Tongue (tissue), 2 donors: ENCODE measurements around the gene ATAD3A. TPM values are rescaled to one million over a fixed set of nuclear protein-coding genes. Genes with fewer than 3 reads are reported as not detected.
"Not testable (repeated sequence)": the region's sequence is repeated elsewhere in the genome, so short reads cannot be mapped to it uniquely, and the experiment has no call there.

ENCODE experiments used
- DNase-seq: peaks from one replicate; pipeline ENCODE4 v3.0.0-alpha.2; 2015
- total RNA-seq: library from RNA; depleted of rRNA; stranded (reverse); fragments of >200 nt; gene quantifications from one replicate; pipeline ENCODE4 v1.2.3, GENCODE V29; 2014

ATAD3A gene
- total RNA-seq, 1 donor from 2014 or later = 21.3 TPM

DNA sequence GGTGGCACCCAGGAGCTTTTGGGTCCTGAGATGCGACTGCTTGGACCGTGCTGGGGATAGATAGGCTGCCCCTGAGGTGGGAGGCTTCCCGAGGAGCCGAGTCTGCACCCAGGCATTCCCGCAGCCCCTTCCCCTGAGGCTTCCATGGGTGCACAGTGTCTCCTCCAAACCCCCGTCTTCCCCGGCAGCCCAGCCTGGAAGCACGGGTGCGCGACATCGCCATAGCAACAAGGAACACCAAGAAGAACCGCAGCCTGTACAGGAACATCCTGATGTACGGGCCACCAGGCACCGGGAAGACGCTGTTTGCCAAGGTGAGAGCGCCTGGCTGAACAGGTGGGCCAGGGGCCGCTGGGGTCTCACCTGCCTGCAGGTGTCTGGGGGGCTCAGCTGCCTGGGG is 11.7 kb downstream of the ATAD3A start:
- DNase-seq = not testable (repeated sequence)

DNA sequence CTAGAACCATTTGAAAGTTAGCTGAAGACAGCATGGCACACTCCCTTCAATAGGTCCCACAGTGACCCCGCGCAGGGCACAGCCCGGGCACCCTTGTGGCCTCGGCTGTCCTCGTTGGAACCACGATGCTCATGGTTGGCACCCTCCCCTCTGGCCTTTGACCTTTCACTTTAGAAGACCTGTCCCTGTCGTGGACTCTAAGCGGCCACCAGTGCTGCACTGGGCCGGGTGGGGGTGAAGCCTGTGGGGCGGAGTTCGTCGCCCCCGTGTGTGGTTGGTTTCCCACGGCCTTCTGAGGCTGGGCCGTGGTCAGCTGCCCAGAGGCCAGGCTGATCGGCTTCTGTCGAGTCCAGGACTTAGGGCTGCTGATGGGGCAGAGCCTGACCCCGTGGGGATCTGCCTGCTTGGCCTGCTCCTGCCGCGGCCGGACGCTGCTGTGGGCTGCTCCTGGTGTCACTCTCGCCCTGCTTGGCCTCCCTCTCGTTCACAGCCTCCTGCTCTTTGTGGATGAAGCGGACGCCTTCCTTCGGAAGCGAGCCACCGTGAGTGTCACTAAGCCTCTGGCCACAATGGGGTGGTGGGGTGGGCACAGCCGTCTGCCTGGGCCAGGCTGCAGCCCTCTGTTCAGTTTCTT is 12.9 kb downstream of the ATAD3A start:
- not testable (repeated sequence) for DNase-seq

DNA sequence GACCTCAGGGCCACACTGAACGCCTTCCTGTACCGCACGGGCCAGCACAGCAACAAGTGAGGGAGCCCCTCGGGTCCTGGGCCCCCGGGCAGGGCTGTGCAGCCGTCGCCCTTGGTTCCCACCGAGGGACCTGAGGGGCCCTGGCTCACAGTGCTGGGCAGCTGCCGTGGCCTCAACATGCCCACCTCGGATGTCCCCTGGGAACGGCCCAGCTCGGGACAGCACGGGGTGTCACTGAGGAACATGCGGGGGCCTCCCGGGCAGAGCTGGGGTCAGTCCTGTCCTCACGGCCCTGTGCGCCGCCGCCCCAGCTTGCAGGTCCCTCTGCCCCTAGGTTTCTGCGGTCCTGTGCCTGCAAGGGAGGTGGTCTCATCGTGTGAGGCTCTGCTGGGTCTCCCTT is 14.5 kb downstream of the ATAD3A start:
- not testable (repeated sequence) for DNase-seq

DNA sequence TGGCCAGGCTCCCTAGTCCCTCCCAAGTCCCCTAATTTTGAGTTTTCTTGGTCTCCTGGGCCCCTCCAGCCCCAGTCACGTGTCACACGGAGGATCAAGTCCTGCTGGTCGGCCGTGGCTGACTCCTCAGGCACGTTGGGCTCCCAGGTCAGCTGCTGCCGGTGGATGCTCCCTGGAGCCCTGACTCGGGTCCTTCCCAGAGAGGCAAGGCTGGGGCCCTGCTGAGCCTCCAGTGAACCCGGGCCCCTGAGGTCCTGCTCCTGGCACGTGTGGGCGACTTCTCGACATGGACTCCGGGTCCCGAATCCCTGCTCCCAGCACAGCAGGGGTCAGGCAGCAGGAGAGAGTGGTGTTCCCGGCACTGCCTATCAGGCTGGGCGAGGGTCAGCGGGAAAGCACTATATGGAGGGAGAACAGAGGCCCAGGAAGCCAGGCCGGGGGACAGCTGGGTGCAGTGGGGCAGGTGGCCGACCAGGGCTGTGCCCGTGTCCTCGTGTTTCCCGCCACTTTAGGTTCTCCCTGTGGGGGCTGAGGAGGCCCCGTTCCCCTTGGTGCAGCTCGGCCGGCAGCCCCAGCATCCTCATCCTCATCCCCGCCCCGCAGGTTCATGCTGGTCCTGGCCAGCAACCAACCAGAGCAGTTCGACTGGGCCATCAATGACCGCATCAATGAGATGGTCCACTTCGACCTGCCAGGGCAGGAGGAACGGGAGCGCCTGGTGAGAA is 15.3 kb downstream of the ATAD3A start:
- DNase-seq = no peak

DNA sequence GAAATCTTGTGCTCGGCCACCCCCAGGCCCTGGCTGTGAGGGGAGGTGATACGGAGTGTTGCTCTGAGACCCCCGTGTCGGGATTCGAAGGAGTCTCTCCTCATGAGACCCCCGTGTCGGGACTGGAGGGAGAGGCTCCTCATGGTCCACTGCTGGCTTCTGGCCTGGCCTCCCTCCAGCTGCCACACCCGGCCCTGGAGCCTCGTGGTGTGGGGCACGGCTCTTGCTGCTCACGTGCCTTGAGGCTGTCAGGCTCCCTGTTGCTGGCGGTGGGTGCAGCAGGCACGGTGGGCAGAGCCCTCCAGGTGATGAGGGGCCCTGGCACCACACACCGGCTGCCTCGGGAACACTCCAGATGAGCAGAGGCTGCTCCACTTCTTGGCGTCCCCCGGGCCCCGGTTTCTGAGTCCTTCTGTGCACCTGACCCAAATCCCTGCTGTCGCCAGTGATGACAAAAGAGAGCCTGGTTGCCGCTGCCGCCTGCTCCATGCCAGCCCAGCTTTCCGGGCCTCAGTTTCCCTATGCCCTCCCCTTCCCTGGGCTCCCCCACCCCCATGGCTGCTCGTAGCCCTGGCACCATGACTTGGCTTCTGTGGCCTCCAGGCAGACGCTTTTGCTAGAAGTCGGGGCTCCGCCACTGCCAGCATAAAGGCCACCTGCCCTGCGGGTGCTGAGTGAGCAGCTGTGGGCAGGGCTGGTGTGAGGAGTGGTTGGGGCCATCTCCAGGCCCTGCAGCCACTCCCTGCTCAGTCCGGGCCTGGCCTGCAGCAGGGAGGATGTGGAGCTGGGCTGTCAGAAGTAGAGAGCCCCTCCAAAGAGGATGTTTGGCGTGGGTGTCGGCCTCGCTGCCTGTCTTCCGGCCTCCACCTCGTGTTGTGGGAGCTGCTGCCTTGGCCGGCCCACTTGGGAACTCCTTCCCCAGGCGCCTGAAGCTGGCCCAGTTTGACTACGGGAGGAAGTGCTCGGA is 16.6 kb downstream of the ATAD3A start:
- no peak for DNase-seq

DNA sequence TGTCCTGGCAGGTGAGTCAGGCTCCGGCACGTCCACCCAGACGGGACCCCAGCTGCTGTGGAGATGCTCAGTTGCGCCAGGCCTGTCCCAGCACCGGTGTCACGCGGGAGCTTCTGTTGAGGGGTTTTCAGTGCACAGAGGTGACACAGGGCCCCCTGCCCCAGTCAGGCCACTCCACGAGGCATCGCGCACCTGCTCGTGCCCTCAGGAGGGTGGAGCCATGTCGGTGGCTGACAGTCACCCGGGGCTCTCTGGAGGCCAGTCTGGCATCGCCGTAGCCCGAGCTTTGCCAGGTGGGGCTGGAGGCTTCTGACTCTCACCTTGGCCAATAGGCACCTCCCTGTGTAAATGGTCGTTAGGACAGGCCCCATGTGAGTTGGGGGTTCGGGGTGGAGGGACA is 17.4 kb downstream of the ATAD3A start:
- DNase-seq = no peak

DNA sequence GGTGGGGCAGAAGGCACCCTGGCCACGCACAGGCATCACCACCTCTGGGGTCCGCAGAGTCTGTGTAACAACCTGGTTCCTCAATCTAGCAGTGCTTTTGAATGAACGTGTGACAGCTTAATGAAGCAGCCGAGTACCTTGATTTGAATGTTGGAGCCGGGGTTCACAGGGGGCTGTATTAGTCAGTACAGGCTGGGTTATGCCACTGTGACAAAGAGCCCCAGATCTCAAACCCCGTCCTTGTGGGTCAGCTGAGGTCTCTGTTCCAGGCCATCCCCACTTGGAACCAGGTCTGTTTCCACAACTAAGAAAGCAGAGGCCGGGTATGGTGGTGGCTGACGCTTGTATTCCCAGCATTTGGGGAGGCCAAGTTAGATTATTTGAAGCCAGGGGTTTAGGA is 18.0 kb downstream of the ATAD3A start:
- no peak for DNase-seq

DNA sequence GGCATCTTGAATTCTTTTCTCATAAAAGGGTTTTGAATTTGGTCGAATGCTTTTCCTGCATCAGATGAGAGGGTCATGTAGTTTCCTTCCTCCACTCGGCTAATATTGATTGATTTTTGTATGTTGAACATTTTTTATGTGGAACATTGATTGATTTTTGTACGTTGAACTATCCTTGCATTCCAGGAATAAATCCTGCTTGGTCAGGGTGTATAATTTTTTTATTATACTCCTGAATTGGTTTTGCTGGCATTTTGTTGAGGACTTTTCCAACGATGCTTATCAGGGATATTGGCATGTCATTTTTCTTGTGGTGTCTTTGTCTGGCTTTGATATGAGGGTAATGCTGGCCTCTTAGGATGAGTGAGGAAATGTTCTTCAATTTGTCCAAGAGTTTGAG is 20.0 kb downstream of the ATAD3A start:
- no peak for DNase-seq

DNA sequence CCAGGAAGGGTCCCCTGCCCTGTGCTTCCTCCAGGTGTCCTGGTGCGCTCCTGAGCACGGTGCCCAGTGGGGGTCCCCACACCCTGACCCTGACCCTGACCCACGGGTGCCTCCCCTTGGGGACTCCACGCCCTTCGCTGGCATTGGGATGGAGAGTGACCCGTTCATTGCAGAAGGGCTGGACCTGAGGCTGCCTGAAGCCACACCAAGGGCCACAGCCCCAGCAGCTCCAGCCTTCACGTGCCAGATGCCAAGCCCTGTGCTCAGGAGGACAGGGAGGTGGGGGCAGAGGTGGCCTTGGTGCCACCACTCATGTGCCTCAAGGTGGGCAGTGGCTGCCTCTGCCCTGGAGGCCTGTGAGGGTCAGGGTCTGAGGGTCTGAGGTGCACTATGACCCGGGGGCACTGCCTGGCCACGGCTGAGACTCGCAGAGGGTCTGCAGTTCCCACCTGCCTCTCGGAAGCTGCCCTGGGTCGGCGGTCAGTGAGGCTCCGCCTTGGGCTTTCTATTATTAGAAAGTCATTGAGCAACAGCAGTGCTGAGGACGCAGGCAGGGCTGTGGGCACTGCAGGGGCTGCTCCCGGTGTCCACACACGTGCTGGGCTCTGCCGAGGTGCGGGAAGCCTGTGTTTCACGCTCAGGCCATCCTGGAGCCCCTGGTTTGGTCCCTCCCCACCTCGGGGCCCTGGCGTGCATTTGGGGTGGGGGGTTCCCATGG is 21.4 kb downstream of the ATAD3A start:
- DNase-seq = not testable (repeated sequence)

DNA sequence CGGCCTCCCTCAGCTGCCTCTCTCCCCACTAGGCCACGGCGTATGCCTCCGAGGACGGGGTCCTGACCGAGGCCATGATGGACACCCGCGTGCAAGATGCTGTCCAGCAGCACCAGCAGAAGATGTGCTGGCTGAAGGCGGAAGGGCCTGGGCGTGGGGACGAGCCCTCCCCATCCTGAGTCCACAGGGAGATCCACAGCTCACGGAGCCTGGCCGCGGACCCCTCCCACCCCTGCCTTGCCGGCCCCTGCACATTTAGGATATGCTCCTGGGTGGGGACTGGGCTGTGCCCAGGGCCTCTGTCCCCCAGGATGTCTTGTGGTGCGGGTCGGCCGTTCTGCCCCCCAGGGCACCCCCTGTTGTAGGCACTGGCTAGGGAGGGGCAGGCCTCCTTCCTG is 21.9 kb downstream of the ATAD3A start:
- not testable (repeated sequence) for DNase-seq

DNA sequence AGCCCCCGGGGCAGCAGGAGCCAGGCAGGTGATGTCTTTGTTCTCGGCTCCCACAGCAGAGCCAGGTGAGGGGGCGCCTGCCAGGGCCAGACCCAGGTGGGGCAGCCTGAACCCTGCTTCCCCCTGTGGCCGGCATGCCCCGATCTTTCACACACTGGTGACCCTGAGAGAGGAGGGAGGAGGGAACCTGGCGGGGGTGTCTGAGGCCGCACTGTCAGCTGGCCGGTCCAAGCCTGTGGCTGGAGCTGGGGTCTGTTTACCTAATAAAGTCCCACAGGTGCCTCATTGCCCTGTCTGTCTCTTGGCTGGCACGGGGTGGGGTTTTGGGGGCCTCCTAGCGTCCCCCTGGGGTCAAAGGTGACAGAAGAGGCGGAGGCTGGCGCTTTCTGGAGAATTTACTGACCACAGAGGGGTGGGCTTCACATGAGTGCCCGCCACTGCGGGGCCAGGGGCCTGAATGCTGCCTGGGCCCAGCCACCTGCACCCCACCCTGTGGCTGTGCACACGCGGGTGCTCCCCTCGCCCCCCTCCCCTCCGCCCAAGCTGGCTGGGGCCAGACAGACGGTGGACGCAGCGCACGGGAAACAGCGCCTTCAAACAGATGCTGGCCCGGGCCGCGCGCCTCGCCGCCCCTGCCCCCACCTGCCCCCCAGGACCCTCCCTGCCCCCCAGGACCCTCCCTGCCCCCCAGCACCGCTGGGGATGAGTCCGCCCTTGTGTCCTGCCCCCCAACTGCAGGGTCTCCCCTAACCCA is 22.6 kb downstream of the ATAD3A start:
- DNase-seq = no peak

DNA sequence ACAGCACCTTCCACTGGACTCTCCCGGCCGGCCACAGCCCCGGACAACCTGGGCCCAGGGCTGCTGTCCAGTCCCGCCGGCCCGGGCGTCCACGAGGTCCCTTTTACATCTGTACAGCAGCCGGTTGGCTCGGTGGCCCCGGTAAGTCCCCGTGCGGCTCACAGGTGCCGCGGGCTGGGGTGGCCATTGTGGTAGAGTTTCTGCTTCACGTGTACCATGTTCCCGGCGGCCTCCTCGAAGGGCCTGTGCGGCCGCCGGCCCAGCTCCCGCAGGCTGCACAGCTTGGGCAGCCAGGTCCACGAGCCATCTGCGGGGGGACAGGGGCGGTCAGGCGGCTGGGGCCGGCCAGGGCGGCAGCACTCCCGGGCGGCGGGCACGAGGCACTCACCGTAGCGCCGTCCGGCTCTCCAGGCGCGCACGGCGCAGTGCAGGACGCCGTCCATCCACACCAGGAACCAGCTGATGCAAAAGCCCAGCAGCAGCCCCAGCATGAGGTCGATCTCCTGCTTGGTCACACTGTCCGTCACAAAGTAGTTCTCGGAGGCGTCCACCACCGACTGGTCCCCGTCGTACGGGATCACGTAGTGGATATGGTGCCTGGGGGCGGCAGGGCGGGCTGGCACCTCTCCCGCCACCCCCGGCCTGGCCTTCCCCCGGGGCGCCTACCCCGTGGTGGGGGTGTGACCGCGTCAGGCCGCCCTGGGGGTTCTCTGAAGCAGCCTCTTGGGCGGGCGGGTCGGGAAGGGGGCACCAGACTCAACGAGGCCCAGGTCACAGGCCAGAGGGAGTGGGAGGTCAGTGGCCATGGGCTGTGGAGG is 23.4 kb downstream of the ATAD3A start:
- no peak for DNase-seq

DNA sequence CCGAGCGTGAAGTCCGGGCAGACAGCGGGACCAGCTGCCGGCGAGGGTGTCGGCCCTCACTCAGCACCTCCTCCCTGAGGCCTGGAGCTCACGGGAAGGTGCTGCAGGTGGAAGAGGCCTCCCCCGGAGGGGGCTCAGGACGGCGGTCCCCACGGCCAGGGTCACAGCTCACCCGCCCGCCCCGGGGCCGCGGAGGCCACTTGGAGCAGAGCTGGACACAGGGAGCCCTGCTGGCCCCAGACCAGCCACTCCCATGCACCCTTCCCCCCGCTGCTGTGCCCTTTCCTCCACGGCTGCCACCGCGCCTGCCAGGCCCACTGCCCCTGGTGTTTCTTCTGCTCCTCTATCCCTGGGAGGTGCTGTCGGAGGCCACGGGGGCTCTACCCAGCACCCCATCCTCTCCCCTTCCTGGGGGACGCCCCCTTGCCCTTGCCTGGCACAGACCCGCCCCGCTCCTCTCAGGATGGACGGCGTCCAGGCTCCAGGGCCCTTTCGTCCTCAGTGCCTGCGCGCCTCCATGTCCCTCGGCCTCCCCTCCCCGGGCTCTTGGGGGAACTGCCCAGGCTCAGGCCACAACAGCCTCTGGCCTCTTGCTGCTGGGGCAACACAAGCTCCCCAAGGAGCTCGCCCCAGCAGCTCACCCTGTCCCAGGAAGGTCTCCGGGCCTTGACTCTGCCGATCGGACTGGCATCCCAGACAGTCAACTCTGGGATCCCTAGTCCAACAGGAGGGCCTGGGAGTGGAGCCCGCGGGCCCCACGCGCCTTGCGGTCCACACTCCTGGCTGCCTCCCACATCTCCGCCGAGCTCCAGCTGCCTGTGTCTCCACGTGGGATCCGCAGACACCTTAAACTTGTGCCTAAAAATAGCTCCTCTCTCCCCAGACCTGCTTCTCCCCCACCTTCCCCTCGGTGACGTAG is 24.3 kb downstream of the ATAD3A start:
- no peak for DNase-seq

DNA sequence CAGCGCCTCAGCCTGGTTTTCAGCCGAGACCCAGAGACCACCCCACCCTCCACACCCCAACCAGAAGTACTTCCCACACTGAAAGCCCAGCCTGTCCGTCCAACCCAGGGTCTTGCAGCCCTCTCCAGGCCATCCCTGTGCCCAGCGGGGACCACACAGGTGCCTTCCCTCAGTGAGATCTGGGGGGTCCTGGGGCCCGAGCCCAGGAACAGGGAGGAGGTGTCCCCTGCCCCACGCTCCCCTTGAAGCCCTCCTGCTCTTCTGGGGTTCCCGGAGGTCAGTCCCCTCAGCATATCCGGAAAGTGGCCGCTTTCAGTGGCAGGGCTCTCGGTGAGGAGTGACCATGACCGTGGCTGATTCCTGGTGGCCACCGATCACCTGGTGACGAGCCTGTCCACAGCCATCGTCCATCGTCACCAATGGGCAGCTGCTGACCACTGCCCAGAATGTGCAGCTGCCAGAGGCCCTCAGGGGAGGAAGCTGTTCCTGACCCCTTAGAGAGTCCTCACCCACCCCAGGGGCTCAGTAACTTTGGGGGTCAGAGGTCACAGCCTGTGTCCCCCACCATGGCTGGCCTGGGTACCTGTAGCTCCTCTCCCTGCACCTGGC is 25.1 kb downstream of the ATAD3A start:
- no peak for DNase-seq

DNA sequence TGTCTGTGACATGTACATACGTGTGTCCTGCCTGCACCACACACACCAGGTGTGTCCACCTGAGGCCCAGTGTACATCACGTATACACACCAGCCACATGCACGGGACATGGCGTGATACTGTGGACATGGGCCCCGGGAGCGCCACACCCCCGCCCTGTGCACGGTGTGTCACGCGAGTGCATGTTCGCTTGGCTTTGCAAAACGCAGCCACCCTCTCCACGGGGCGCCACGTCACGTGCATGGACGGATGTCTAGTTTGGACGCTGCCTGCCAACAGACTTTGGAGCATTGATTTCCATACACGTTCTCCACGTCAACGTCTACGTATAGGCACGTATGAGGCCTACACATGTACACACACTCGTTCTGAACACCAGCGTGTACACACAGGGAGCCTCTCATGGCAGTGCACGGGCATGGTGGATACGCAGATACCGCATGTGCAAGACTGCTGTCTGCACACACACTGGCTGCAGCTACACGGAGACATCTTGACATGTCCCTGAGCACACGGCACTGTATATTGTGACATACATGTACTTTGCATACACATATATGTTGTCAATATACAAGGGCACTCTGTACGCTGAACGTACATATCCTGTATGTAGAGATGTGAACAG is 25.8 kb downstream of the ATAD3A start:
- no peak for DNase-seq

DNA sequence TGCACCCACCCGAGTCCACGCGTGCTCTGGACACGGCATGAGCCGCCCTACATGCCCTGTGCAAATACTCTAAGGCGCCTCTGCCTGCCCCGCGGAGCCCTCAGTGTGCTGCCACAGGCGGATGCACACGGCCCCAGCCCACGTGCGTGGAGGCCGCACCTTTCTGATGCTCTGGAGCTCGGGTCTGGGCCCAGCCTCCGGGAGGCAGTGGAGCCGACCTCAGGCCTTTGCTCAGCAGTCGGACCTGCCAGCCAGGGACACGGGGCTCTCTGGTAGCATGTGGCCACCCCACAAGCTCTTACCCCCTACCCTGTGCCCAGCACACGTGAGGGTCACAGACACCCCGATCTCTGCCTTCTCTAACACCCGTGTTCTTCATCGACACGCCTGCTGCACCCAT is 26.4 kb downstream of the ATAD3A start:
- DNase-seq = no peak

DNA sequence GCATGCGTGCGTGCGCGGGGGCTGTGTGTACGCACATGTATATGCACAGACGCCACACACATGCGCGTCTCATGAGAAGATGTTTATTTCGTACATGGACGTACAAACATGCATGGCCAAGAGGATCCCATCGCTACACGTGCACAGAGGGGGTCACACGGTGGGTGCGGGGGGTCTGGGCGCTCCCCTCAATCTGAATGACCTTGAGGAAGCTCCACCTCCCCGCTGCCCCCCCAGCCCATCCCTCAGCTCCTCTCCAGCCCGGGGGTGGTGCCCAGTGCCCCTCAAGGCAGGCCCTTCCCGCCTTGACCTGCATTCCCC is 27.0 kb downstream of the ATAD3A start:
- DNase-seq = no peak

DNA sequence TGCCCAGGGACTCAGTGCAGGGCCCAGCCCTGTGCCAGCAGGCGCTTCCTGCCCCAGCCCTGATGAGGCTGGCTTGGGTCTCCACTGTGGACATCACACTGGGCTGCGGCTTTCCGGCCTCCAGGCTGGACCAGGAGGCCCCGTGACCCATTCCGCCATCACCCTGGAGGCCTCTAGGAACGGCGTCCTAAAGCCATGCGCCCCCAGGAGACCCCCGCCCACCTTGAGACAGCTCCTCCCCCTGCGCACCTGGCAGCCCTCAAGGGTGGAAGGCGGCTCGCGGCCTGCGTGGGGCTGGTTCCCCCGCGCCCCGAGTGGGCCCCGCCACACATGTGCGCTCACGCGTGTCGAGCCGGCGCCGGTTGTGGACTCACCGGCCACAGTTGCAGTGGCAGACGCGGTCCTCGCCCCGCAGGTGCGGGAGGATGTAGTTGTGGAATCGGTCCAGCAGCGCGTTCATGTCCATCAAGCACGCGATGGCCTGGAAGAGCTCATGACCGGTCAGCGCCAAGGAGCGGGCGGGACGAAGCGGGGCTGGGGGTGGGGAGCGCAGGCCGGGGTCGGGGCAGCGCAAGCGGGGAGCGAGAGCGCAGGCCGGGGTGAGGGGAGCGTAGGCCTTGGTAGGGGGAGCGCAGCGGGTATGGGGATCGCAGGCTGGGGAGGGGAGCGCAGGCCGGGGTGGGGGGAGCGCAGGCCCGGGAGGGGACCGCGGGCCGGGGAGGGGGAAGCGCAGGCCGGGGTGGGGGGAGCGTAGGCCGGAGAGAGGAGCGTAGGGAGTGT is 27.5 kb downstream of the ATAD3A start:
- peak; percentile 45 for DNase-seq
